Natural killer cell (primary cell): ENCODE measurements around the gene METTL26. TPM values are rescaled to one million over a fixed set of nuclear protein-coding genes. Genes with fewer than 3 reads are reported as not detected.

ENCODE experiments used
- ATAC-seq, 3 donors: fragments of 150-1000 bp in 2 of 3; fragments of 200-7000 bp in 1 of 3; cut with Tn5 transposase; 1 replicate in 1 of 3; 2 replicates in 2 of 3; pipeline ENCODE4 v1.10.0; 2021; ENCODE audit warnings: mild to moderate bottlenecking in 2 of 3, moderate library complexity in 2 of 3
- DNase-seq, 2 donors: peaks; one replicate each; pipeline versions ENCODE4 v3.0.0 to v3.0.0-alpha.2; 2013 to 2021; ENCODE audit warnings: mixed read lengths in 1 of 2
- H3K27ac ChIP-seq: one replicate; pipeline ENCODE4 v1.5.1; 2013; ENCODE audit warnings: mild to moderate bottlenecking, low read length
- H3K27me3 ChIP-seq: one replicate; pipeline ENCODE4 v1.6.1; 2013; ENCODE audit warnings: low read length; ENCODE audit not compliant: control insufficient read depth, insufficient read depth
- H3K36me3 ChIP-seq: one replicate; pipeline ENCODE4 v1.6.1; 2013; ENCODE audit warnings: low read length; ENCODE audit not compliant: control insufficient read depth, insufficient read depth
- H3K4me1 ChIP-seq: one replicate; pipeline ENCODE4 v1.6.1; 2013; ENCODE audit warnings: low read length; ENCODE audit not compliant: control insufficient read depth, insufficient read depth
- H3K4me3 ChIP-seq: one replicate; pipeline ENCODE4 v1.5.1; 2013; ENCODE audit warnings: low read length
- H3K9me3 ChIP-seq: one replicate; pipeline ENCODE4 v1.6.1; 2013; ENCODE audit warnings: low read length; ENCODE audit not compliant: control insufficient read depth, insufficient read depth
- H3K27ac Mint-ChIP-seq, 2 donors: one replicate each; pipeline ENCODE4 v1.8.0; 2022; ENCODE audit warnings: mild to moderate bottlenecking in 2 of 2, mixed read lengths in 2 of 2, moderate library complexity in 1 of 2
- H3K27me3 Mint-ChIP-seq, 2 donors: one replicate each; pipeline ENCODE4 v1.8.0; 2022; ENCODE audit warnings: low read depth in 2 of 2, mixed read lengths in 2 of 2
- H3K36me3 Mint-ChIP-seq: one replicate; pipeline ENCODE4 v1.8.0; 2022; ENCODE audit warnings: mixed read lengths
- H3K4me1 Mint-ChIP-seq, 2 donors: one replicate each; pipeline ENCODE4 v1.8.0; 2022; ENCODE audit warnings: mixed read lengths in 2 of 2
- H3K4me3 Mint-ChIP-seq: one replicate; pipeline ENCODE4 v1.8.0; 2022; ENCODE audit warnings: mild to moderate bottlenecking, moderate library complexity, mixed read lengths
- H3K9me3 Mint-ChIP-seq, 2 donors: one replicate each; pipeline ENCODE4 v1.8.0; 2022; ENCODE audit warnings: mixed read lengths in 2 of 2
- CTCF ChIP-seq: fragments of 200-600 bp; IDR thresholded peaks from one replicate; pipeline ENCODE4 v1.8.0; 2022; ENCODE audit warnings: antibody characterized with exemption
- WGBS: methylation state at CpG from one replicate; pipeline ENCODE4 v1.1.7; 2013; ENCODE audit warnings: missing lambda C conversion rate; ENCODE audit not compliant: insufficient coverage; 5-methylcytosine and 5-hydroxymethylcytosine counted together
- intact Hi-C: fragments of 100-400 bp; cut with micrococcal nuclease; formaldehyde crosslinking; loops from one replicate; pipeline ENCODE4 v1.14.2; 2022
- total RNA-seq, 4 donors: library from RNA; stranded (reverse); fragments of 120-200 nt in 1 of 4; gene quantifications; one replicate each; pipeline versions ENCODE4 v1.2.3 to v1.2.4, GENCODE V29; 2013 to 2022

The METTL26 gene
- total RNA-seq, 3 donors from 2014 or later (not counting 1 experiment from before 2014, with no cell fraction given) = 33.7 to 36.3 (median 36.1) TPM

GRCh38 chr16:588889-589657 lies 47.0 kb downstream of the METTL26 start:
- peak; percentile 98 to 100 for DNase-seq
- peak; percentile 75 to 87 (median 75) for ATAC-seq
- Mint-ChIP-seq H3K27me3 (no peaks in the 10 kb centered on the region), H3K36me3 (no peaks in the 10 kb centered on the region), H3K27ac (peak overlapping the region; percentile 98 to 99), H3K4me3 (peak overlapping the region; percentile 99), H3K9me3 (no peaks in the 10 kb centered on the region), H3K4me1 (peaks cover 17 to 45% of the 10 kb centered on the region in 2 donors)
- Histone ChIP-seq H3K9me3 (no peaks in the 10 kb centered on the region), H3K4me1 (peaks cover 45% of the 10 kb centered on the region), H3K4me3 (peak overlapping the region; percentile 69), H3K27me3 (no peaks in the 10 kb centered on the region), H3K27ac (peak overlapping the region; percentile 96), H3K36me3 (no peaks in the 10 kb centered on the region)
- TF ChIP-seq CTCF = no peak
- intact Hi-C loops = loop anchor here (1.0 kb wide), 4 partner anchors 19 to 164 kb away; partner anchors contain the start of genes CAPN15, METTL26 and RAB11FIP3
- WGBS = under 1% methylated on average over 107 of the region's 107 CpGs

GRCh38 chr16:588639-588888 lies 47.5 kb downstream of the METTL26 start:
- under 1% methylated on average over 21 of the region's 21 CpGs for WGBS
- peak; percentile 7 to 27 (median 26) for ATAC-seq
- peak; percentile 58 to 85 for DNase-seq
- Histone ChIP-seq H3K4me3 (peak overlapping the region; percentile 69), H3K36me3 (no peaks in the 10 kb centered on the region), H3K4me1 (peaks cover 43% of the 10 kb centered on the region), H3K9me3 (no peaks in the 10 kb centered on the region), H3K27ac (peak overlapping the region; percentile 96), H3K27me3 (no peaks in the 10 kb centered on the region)
- intact Hi-C loops = no loop called here
- Mint-ChIP-seq H3K27ac (peak overlapping the region; percentile 98 to 99), H3K27me3 (no peaks in the 10 kb centered on the region), H3K9me3 (no peaks in the 10 kb centered on the region), H3K4me1 (peaks cover 15 to 42% of the 10 kb centered on the region in 2 donors), H3K36me3 (no peaks in the 10 kb centered on the region), H3K4me3 (peak overlapping the region; percentile 92)
- no peak for TF ChIP-seq CTCF

- Histone ChIP-seq H3K9me3 (no peaks in the 10 kb centered on the region), H3K4me3 (no peak overlapping the region), H3K27ac (no peak overlapping the region), H3K36me3 (no peaks in the 10 kb centered on the region), H3K4me1 (peaks cover 26% of the 10 kb centered on the region), H3K27me3 (no peaks in the 10 kb centered on the region)
- H3K4me1 Mint-ChIP-seq = peaks cover 11 to 31% of the 10 kb centered on the region in 2 donors
- intact Hi-C loops = no loop called here
- no peak for ATAC-seq
- H3K9me3 Mint-ChIP-seq = no peaks in the 10 kb centered on the region
- 92% methylated on average over 14 of the region's 14 CpGs for WGBS
- H3K36me3 Mint-ChIP-seq = no peaks in the 10 kb centered on the region
- TF ChIP-seq CTCF = no peak
- DNase-seq = no peak
- peak overlapping the region; percentile 13 for H3K4me3 Mint-ChIP-seq
- no peaks in the 10 kb centered on the region for H3K27me3 Mint-ChIP-seq
- H3K27ac Mint-ChIP-seq = peak overlapping the region in 1 of 2 donors; percentile 53
Observed at GRCh38 chr16:586645-587590, 49.2 kb downstream of the METTL26 start.
